Stimulated activated effector memory CD8-positive, alpha-beta T cell treated with anti-CD3 and anti-CD28 coated beads, Interleukin-12 subunit alpha, Interleukin-12 subunit beta, amount 100 ng/mL, for 72 hours (primary cell): ENCODE measurements around the gene RHBDD3.
"Not testable (repeated sequence)": the region's sequence is repeated elsewhere in the genome, so short reads cannot be mapped to it uniquely, and the experiment has no call there.

Source experiments
- ATAC-seq: fragments of 150-1000 bp; cut with Tn5 transposase; 2 replicates; pipeline ENCODE4 v1.10.0; 2021
- DNase-seq, 2 donors: peaks; one replicate each; pipeline ENCODE4 v3.0.0; 2021 to 2022; ENCODE audit warnings: low spot score in 2 of 2
- H3K27ac Mint-ChIP-seq: one replicate; pipeline ENCODE4 v1.8.0; 2022; ENCODE audit warnings: mild to moderate bottlenecking, mixed read lengths
- H3K36me3 Mint-ChIP-seq: one replicate; pipeline ENCODE4 v1.8.0; 2022; ENCODE audit warnings: mild to moderate bottlenecking, mixed read lengths
- H3K4me1 Mint-ChIP-seq: one replicate; pipeline ENCODE4 v1.8.0; 2022; ENCODE audit warnings: mixed read lengths
- H3K4me3 Mint-ChIP-seq: one replicate; pipeline ENCODE4 v1.8.0; 2022; ENCODE audit warnings: mild to moderate bottlenecking, mixed read lengths
- H3K9me3 Mint-ChIP-seq: one replicate; pipeline ENCODE4 v1.8.0; 2022; ENCODE audit warnings: mixed read lengths

The RHBDD3 gene

DNA sequence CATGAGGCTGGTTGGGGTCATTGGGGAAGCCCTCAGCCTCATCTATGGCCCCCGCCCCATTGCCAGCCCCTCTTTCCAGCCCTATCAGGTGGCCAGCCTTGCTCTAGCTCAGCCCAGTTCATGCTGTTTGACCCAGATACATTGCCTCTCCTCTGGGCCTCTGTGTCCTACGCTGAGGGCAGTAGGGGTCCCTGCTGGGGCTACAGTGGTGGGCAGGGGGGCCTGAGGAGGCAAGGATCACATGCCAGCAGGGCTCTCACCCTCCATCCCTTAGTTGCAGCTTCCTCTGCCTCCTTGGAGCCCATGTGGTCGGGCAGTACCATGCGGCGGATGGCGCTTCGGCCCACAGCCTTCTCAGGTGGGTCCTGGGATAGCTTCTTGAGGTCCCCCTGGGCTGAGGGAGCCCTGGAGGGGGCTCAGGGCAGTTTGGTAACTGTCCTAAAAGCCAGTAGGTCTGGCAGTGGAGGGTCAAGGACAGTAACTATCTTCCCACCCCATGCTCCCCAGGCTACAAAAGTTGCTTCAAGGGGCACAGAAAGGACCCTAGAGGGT is 42.8 kb downstream of the RHBDD3 start:
- Mint-ChIP-seq H3K4me1 (no peaks in the 10 kb centered on the region), H3K27ac (no peak overlapping the region), H3K9me3 (no peaks in the 10 kb centered on the region), H3K4me3 (no peak overlapping the region), H3K36me3 (no peaks in the 10 kb centered on the region)
- no peak for ATAC-seq
- DNase-seq: no peak

DNA sequence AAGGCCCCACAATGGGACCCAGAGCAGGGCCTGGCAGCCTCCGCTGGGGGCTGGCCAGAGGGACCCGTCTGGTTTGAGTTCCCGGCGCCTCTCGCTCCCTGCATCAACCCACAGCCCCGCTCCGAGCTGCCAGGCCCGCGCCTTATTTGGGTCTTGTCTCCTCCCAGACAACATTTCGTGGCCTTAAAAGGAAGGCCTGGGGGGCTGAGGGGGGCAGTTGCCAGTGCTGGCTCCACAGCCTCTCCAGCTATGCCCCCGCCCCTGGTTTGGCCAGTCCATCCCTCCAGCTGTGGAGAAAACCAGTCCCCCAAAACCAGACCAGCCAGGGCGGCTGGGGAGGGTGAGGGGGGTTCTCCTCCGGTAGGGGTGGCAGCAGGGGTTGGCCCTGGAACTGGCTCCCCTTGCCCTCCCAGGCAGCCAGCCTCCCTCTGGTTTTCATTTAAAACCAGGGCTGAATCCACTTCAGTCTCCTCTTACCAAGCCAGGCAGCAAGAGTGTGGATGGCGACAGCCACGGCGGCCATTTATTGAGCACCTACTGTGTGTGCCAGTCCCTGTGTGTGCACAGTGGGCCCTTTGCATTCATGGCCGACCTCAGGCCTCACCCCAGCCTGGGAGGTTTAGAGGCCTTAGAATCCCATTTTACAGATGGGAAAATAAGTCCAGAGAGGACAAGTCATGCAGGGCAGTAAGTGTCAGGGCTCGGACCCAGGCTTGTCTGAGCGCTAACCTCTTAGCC is 43.5 kb downstream of the RHBDD3 start:
- DNase-seq (no peak), ATAC-seq (no peak)
- Mint-ChIP-seq H3K4me3 (no peak overlapping the region), H3K36me3 (no peaks in the 10 kb centered on the region), H3K9me3 (no peaks in the 10 kb centered on the region), H3K27ac (no peak overlapping the region), H3K4me1 (no peaks in the 10 kb centered on the region)

DNA sequence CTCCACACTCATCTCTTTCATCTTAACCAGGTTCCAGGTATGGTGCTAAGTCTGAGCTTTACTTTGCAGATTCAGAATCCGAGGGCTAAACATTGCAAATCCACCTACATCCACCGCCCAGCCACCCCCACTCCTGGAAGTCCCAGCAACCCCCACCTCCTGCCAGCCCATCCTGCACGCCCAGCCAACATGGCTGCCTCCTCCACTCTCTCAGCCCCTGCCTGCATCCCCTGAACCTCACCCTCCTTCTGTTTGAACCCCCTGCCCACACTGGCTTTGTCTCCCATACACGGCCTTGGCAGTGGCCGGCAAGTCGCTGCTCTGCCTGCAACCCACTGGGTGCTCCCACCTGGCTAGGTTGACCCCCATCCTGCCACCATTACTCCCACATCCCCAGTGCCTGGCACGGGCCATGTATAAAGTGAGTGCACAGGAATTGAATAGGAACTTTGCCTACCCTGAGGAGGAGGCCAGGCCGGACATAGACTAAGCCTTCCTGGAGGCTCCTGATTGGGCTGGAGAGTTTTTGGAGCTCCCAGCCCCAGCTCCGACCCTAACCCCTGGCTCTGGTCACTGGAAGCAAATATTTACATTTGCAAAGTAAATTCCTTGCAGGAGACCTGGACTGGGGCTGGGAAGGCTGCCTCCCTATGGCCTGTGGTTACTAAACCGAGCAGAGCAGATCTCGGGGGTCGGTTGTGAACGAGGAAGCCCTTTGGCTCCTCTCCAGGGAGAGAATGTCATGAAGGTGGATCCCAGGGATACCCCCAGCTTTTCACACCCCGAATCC is 47.7 kb downstream of the RHBDD3 start:
- Mint-ChIP-seq H3K27ac (peak overlapping the region; percentile 24), H3K4me3 (no peak overlapping the region), H3K36me3 (no peaks in the 10 kb centered on the region), H3K9me3 (no peaks in the 10 kb centered on the region), H3K4me1 (no peaks in the 10 kb centered on the region)
- DNase-seq (no peak), ATAC-seq (no peak)

DNA sequence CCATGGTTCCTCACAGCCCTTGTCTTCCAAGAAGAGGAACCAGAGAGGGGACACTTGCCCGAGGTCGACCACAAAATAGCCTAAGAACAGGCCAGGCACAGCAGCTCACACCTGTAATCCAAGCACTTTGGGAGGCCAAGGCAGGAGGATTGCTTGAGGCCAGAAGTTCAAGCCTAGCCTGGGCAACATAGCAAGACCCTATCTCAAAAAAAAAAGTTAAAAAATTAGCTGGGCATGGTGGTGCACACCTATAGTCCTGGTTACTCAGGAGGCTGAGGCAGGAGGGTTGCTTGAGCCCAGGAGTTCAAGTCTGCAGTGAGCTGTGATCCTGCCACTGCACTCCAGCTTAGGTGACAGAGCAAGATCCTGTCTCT is 48.4 kb downstream of the RHBDD3 start:
- ATAC-seq, H3K4me3 Mint-ChIP-seq, H3K27ac Mint-ChIP-seq, H3K36me3 Mint-ChIP-seq, H3K9me3 Mint-ChIP-seq, DNase-seq, H3K4me1 Mint-ChIP-seq: not testable (repeated sequence)

DNA sequence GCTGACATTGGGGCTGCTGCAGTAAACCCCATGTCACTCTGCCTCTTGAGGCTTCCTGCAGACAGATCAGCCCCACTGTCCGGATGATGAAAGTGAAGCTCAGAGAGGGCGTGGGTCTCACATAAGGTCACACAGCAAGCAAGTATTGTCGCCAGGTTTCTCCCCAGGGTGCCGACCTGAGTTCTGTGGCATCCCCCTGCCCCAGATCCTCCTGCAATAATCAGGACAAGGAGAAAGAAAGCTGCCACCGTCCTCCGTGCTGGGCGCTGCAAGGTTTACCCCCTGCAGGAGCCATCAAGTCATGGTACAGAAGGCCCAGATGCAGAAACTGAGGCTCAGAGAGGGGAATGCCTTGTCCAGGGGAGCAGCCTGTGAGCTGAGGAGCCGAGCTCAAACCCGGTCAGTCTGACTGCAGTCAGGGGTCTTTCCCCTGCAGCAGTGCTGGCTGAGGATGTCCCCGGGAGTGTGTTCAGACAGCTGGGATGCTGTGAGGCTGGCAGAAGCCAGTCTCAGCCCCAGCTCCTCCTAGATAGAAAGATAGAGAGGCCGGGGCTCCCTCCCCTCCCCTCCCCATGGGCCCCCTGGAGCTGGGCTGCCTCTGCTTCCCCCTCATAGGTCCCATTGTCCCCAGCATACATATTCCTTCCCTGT is 48.9 kb downstream of the RHBDD3 start:
- H3K36me3 Mint-ChIP-seq: no peaks in the 10 kb centered on the region
- DNase-seq (no peak), ATAC-seq (no peak)
- no peak overlapping the region for H3K4me3 Mint-ChIP-seq
- no peaks in the 10 kb centered on the region for H3K9me3 Mint-ChIP-seq
- H3K27ac Mint-ChIP-seq: no peak overlapping the region
- H3K4me1 Mint-ChIP-seq: no peaks in the 10 kb centered on the region

DNA sequence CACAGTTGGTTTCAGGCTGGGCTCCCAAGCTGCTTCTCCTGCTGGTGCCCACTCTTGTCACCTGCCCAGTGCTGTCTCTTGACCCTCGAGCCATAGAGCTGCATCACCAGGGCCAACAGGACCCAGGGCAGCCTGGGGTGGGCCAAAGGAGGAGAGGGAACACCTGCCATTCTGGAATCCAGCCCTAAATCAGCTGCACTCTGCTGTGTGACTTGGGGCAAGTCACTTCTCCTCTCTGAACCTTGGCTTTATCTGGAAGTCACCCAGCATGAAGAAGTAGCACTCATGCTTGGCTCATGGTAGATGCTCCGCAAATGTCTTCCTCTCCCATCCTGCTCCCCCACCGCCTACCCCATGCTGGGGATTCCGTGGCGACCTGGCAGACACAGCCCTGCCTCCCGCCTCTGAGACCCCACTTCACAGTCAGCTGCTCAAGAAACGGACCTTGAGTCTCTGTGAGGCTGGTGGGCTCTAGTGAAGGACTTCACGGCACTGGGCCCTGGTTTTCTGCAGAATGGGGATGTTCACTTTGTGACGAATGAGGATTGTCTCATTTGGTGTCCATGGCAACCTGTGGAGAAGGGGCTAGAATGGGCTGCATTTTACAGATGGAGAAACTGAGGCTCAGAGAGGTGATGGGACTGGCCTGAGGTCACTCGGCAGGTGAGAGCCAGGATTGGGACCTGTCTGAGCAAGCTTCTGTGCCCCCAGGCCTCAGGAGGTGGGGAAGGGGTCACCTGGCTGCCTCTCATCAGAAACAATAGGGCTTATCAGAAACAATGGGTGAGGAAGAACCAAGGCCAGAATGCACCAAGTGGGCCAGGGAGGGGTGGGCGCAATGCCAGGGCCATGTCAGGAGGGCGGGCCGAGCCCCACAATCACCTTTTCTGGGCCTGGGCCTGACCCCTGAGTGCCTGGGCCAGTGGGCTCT is 49.7 kb downstream of the RHBDD3 start:
- no peaks in the 10 kb centered on the region for H3K4me1 Mint-ChIP-seq
- H3K27ac Mint-ChIP-seq: no peak overlapping the region
- no peaks in the 10 kb centered on the region for H3K36me3 Mint-ChIP-seq
- no peak for ATAC-seq
- DNase-seq: no peak
- H3K9me3 Mint-ChIP-seq: no peaks in the 10 kb centered on the region
- H3K4me3 Mint-ChIP-seq: no peak overlapping the region

DNA sequence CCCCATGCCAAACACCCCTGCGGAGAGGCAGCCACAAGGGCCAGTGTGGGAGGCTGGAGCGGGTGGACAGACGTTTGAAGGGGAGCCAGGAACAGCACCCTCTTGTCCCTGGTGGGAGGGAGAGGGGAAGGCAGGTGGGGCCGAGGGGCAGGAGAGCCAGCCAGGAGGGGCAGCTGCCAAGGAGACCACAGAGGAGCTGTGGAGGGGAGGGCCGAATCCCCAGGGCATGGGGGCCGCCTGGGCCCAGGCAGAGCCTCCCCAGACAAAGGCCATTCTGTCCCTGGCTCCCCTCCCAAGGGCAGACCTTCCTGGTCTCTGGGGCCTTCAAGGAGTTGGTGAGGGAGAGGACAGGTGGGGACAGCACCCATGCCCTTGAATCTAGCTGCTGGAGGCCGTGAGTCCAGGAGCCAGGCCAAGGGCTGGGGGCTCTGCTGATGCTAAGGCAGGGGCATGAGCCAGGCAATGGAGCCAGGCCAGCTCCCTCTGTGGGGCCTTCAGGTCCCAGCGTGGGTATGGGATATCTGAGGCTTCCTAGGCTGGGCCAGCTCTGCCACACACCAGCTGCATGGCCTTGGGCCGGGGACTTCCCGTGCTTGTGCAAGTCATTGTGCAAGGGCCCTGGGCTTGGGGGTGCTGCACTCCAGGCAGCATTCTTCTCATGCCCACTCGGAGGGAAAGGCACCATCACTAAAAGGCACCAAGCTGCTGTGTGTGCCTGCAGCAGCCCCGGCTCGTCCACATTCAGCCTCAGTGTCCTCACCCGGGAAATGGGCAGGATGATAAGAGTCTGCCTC is 50.7 kb downstream of the RHBDD3 start:
- H3K4me3 Mint-ChIP-seq: no peak overlapping the region
- H3K9me3 Mint-ChIP-seq: no peaks in the 10 kb centered on the region
- DNase-seq (no peak), ATAC-seq (peak; percentile 34)
- H3K27ac Mint-ChIP-seq: peak overlapping the region; percentile 65
- H3K36me3 Mint-ChIP-seq: no peaks in the 10 kb centered on the region
- H3K4me1 Mint-ChIP-seq: no peaks in the 10 kb centered on the region

DNA sequence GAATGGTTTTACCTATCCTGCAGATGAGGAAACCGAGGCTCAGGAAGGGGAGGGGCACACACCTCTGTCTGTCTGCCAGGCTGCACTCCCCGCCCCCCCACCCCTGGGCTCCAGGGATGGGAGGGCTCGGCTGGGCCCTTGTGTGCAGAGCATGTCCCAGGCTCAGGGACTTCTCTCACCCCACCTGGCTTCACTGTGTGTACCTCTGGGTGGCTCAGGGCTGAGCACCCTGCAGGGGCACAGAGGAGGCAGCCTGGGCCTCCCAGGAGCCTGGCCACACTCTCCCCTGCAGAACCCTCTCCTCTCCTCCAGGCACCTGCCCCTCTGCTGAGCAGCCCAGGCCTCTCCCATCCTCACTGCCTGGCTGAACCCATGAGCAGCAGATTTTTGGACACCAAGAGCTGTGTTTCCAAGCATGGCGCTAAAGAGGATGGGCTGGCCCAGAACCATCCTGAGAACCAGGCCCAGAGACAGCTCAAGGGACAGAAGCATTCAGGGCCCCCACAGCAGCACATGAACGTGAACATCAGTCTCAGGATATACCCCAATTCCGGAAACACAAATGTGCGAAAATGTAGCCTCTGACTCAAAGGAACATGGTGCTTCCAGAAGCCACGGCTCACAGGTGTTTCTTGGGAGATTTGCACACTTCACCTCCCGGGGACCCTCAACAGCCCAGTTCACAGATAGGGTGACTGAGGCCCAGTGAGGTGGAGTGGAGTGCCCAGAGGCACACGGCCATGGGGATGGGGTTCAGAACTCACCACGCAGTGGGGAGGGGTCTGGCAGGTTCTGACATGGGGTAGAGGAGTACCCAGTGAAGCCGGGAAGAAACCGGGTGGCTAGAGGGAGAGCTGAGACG is 51.5 kb downstream of the RHBDD3 start:
- peak overlapping the region; percentile 65 for H3K27ac Mint-ChIP-seq
- no peaks in the 10 kb centered on the region for H3K4me1 Mint-ChIP-seq
- H3K4me3 Mint-ChIP-seq: no peak overlapping the region
- no peaks in the 10 kb centered on the region for H3K36me3 Mint-ChIP-seq
- ATAC-seq: peak; percentile 19
- no peaks in the 10 kb centered on the region for H3K9me3 Mint-ChIP-seq
- DNase-seq: no peak

DNA sequence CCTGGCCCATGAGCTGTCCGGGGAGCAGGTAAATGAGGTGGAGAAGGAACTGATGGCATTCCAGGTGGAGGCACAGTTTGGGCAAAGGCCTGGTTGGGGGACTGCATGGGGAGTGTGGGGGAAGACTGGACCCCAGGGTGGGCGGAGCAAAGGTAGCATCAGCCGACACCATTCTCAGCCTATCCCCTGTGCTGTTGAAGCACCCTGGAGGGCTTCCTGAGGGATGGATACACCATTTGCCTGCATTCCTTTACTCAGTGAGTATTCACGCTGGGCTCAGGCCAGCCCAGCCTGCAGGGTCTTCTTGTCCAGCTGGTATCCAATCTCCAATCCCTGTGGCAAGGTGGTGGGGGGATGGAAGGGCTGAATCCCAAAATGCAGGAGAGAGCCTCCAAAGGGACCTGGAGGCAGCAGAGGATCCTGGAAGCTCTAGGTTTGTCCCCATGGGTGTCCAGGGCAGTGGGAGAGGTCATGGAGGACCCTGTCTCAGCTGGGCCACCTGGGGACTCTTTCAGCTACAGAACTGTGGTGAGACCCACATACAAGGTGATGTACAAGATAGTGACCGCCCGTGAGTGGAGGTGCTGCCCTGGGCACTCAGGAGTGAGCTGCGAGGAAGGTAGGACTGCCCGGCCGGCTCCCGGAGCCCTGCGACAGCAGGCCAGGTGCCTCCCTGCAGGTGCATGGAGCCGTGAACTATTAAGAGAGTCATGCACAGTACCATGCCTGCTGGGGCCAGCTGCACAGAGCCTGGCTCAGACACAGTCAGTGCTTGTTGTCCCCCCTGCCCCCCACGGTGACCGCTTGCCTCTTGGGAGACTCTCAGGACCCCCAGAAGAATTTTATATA is 52.5 kb downstream of the RHBDD3 start:
- DNase-seq (no peak), ATAC-seq (no peak)
- no peaks in the 10 kb centered on the region for H3K9me3 Mint-ChIP-seq
- no peak overlapping the region for H3K4me3 Mint-ChIP-seq
- no peaks in the 10 kb centered on the region for H3K36me3 Mint-ChIP-seq
- H3K27ac Mint-ChIP-seq: no peak overlapping the region
- no peaks in the 10 kb centered on the region for H3K4me1 Mint-ChIP-seq

DNA sequence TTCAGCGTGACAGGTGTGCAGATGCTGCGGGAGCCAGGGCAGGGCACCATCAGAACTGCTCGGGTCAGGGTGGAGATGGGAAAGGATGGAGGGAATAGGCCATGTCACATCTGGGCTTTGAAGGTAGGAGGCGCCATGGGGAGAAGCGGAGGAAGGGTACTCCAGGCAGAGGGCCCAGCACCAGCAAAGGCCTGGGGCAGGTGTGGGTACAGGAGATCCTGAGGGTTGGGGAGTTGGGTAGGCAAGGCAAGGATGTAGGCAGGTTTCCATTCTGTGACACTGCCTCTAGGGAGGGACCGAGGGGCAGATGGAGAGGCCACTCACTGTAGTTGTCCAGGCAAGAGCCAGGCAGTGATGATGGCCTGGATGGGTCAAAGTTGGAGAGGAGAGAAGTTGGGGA is 53.5 kb downstream of the RHBDD3 start:
- no peak for DNase-seq
- no peaks in the 10 kb centered on the region for H3K4me1 Mint-ChIP-seq
- H3K27ac Mint-ChIP-seq: no peak overlapping the region
- H3K9me3 Mint-ChIP-seq: no peaks in the 10 kb centered on the region
- no peak overlapping the region for H3K4me3 Mint-ChIP-seq
- no peaks in the 10 kb centered on the region for H3K36me3 Mint-ChIP-seq
- no peak for ATAC-seq

DNA sequence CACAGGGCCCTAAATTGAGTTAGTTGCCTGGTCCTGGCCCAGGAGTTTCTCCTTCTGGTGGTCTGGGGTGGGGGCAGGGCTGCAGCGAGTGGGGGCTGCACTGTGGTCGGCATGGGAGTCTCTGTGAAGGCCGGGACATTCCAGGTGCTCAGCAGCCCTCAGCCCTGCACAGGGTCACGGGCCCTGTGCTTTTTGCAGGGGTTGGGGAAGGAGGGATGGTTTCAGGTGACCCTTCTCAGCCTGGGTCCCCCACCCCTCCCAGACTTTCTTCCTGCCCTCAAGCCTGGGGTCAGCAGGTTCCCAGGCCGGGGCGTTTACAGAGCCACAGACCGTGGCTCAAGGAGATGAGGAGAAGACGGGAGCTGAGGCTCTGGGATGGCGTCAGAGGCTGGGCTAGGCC is 54.3 kb downstream of the RHBDD3 start:
- Mint-ChIP-seq H3K4me1 (no peaks in the 10 kb centered on the region), H3K4me3 (no peak overlapping the region), H3K27ac (no peak overlapping the region), H3K36me3 (no peaks in the 10 kb centered on the region), H3K9me3 (no peaks in the 10 kb centered on the region)
- ATAC-seq (no peak), DNase-seq (no peak)

DNA sequence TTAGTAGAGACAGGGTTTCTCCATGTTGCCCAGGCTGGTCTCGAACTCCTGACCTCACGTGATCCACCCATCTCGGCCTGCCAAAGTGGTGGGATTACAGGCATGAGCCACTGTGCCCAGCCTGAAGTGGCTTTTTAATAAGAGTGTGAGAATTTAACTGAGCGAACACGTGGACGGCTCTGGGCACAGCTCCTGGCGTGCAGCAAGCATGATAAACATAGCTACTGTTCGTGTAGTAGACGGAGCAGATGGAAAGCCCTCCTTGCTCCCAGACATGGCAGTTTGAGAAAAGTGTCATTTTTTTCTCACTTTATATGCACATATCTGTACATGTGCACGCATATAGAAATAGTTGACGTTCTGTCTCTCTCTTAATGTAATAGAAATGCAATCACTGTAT is 55.0 kb downstream of the RHBDD3 start:
- ATAC-seq (no peak), DNase-seq (no peak)
- Mint-ChIP-seq H3K27ac (no peak overlapping the region), H3K4me1 (no peaks in the 10 kb centered on the region), H3K4me3 (no peak overlapping the region), H3K9me3 (no peaks in the 10 kb centered on the region), H3K36me3 (no peaks in the 10 kb centered on the region)

DNA sequence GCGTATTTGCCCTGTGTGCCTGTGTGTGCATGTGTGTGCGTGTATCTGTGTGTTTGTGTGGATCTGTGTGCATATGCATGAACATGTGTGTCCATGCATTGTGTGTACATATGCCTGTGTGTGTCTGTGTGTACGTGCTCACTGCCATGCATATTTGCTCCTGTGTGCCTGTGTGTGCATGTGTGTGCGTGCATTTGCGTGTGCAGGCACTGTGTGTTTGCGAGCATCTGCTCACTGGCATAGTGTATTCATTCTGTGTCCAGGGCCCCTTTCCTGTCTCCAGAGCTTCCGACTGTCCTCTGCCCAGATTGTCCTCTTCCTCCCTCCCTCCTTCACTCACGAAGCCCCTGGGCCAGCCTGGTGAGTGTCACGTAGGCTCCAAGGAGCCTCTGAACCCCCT is 56.3 kb downstream of the RHBDD3 start:
- ATAC-seq (no peak), DNase-seq (no peak)
- Mint-ChIP-seq H3K4me3 (no peak overlapping the region), H3K27ac (no peak overlapping the region), H3K36me3 (no peaks in the 10 kb centered on the region), H3K4me1 (peaks cover 2% of the 10 kb centered on the region), H3K9me3 (no peaks in the 10 kb centered on the region)
